Astrocyte of the cerebellum (primary cell): ENCODE measurements around the gene SMS.

Experiments used
- DNase-seq: peaks from one replicate; pipeline ENCODE4 v3.0.0-alpha.2; 2011; ENCODE audit warnings: low read depth
- H3K4me3 ChIP-seq: 2 replicates; pipeline ENCODE4 v1.5.1; 2011; ENCODE audit warnings: mild to moderate bottlenecking, low read depth, low read length, moderate library complexity
- in situ Hi-C: cut with HindIII; loops from 2 replicates; pipeline ENCODE4 v1.10.0; 2017; ENCODE audit warnings: low sequenced_read_pairs
- TF ChIP-seq, protein P1 (sequence below): IDR thresholded peaks from 2 replicates; pipeline ENCODE4 v1.5.1; 2012; ENCODE audit warnings: low read length, low read depth, moderate library complexity, mild to moderate bottlenecking; ENCODE audit errors: missing control alignments

The SMS gene

GRCh38 chrX:22033818-22034217 lies 93.3 kb downstream of the SMS start:
- DNase-seq = no peak
- H3K4me3 ChIP-seq = no peak overlapping the region
- TF ChIP-seq, protein P1, sequence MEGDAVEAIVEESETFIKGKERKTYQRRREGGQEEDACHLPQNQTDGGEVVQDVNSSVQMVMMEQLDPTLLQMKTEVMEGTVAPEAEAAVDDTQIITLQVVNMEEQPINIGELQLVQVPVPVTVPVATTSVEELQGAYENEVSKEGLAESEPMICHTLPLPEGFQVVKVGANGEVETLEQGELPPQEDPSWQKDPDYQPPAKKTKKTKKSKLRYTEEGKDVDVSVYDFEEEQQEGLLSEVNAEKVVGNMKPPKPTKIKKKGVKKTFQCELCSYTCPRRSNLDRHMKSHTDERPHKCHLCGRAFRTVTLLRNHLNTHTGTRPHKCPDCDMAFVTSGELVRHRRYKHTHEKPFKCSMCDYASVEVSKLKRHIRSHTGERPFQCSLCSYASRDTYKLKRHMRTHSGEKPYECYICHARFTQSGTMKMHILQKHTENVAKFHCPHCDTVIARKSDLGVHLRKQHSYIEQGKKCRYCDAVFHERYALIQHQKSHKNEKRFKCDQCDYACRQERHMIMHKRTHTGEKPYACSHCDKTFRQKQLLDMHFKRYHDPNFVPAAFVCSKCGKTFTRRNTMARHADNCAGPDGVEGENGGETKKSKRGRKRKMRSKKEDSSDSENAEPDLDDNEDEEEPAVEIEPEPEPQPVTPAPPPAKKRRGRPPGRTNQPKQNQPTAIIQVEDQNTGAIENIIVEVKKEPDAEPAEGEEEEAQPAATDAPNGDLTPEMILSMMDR = no peak
- in situ Hi-C loops = no loop called here

GRCh38 chrX:22035236-22035635 lies 94.7 kb downstream of the SMS start:
- TF ChIP-seq, protein P1 = no peak
- in situ Hi-C loops = no loop called here

DNA sequence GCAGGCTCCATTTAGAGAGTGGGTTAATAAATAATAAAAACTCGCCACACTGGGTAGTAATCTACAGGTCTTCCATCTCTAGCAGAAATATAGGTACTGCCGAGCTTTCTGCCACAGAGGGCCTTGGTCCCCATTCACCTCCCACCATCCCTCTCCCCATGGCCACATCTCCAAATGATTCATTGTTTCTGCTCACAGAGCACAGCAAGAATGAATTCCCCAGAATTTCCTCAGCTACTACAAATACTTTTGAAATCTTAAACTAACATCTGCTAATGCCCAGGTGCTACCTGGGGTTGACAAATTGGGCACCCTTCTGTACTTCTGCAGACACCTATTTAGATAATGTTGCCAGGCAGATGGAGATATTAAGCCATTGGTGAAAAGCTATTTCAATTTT lies 96.7 kb downstream of the SMS start:
- TF ChIP-seq, protein P1 = no peak
- no peak overlapping the region for H3K4me3 ChIP-seq
- no peak for DNase-seq
- in situ Hi-C loops = no loop called here

More at GRCh38 chrX:22035236-22035635, 94.7 kb downstream of the SMS start:
- DNase-seq = no peak
- no peak overlapping the region for H3K4me3 ChIP-seq

GRCh38 chrX:22037911-22038537 lies 97.5 kb downstream of the SMS start:
- DNase-seq = no peak
- H3K4me3 ChIP-seq = no peak overlapping the region
- TF ChIP-seq, protein P1 = no peak
- in situ Hi-C loops = no loop called here

DNA sequence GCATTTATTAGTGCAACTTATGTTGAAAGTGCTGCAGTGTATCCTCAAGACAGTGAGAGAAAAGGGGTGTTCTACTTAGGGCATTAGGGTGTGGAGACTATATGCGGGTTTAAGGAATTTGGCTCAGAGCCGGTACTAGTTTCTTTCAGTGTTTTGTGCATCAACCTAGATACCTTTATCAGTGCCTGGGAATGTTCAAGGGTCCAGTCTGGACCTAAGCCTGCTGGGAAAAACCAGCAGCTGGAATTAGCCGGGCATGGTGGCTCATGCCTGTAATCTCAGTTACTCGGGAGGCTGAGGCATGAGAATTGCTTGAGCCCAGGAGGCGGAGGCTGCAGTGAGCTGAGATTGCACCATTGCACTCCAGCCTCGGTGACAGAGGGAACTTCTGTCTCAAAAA lies 99.0 kb downstream of the SMS start:
- no peak overlapping the region for H3K4me3 ChIP-seq
- TF ChIP-seq, protein P1 = no peak
- no peak for DNase-seq
- in situ Hi-C loops = no loop called here

DNA sequence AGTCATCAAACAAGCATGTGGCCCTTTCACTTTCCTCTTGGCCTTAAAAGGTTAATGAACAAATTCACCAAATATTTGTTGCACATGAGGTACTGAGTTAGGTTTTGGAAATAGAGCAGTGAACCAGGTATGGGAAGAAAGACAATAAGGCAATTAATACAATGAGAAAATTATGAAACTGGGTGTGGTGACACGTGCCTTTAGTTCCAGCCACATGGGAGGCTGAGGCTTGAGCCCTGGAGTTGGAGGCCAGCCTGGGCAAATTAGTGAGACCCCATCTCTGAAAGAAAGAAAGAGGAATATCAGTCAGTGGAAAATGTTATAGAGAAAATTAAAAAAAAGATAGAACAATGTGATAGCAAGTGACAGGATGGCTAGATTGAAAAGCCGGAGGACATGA lies 99.7 kb downstream of the SMS start:
- H3K4me3 ChIP-seq = no peak overlapping the region
- in situ Hi-C loops = no loop called here
- TF ChIP-seq, protein P1 = no peak
- DNase-seq = no peak
